HG02763 (cell line): ENCODE data around the gene KDM6A.
A peak's percentile ranks its signal among the peaks of the same experiment; 100 is the strongest.
"Not testable (repeated sequence)": the region's sequence is repeated elsewhere in the genome, so short reads cannot be mapped to it uniquely, and the experiment has no call there.

Experiments used
- ATAC-seq: cut with Tn5 transposase; IDR thresholded peaks from one replicate; pipeline ENCODE4 v1.9.1; 2021; ENCODE audit warnings: mild to moderate bottlenecking, moderate library complexity; ENCODE audit not compliant: unreplicated experiment

Gene KDM6A

GRCh38 chrX:44884944-44885343 is 12.0 kb downstream of the KDM6A start:
- ATAC-seq, result no peak

GRCh38 chrX:44889824-44890223 is 16.8 kb downstream of the KDM6A start:
- ATAC-seq, result no peak

GRCh38 chrX:44890247-44890646 is 17.3 kb downstream of the KDM6A start:
- no peak for ATAC-seq

- not testable (repeated sequence) for ATAC-seq
These were observed 17.7 kb downstream of the KDM6A start for GRCh38 chrX:44890687-44891086.

- no peak for ATAC-seq
These were observed 18.7 kb downstream of the KDM6A start for GRCh38 chrX:44891642-44892041.

- ATAC-seq, result no peak
These were observed 23.8 kb downstream of the KDM6A start for GRCh38 chrX:44896876-44897186.

GRCh38 chrX:44897539-44897938 is 24.6 kb downstream of the KDM6A start:
- no peak for ATAC-seq

GRCh38 chrX:44898411-44899221 is 25.6 kb downstream of the KDM6A start:
- ATAC-seq, result no peak

- ATAC-seq, result no peak
These were observed 27.0 kb downstream of the KDM6A start for GRCh38 chrX:44899946-44900345.

GRCh38 chrX:44903107-44903506 is 30.1 kb downstream of the KDM6A start:
- no peak for ATAC-seq

- no peak for ATAC-seq
These were observed 31.0 kb downstream of the KDM6A start for GRCh38 chrX:44903830-44904530.

GRCh38 chrX:44904542-44905115 is 31.6 kb downstream of the KDM6A start:
- ATAC-seq, result no peak

GRCh38 chrX:44906041-44906440 is 33.1 kb downstream of the KDM6A start:
- peak; percentile 43 for ATAC-seq

GRCh38 chrX:44906542-44906941 is 33.6 kb downstream of the KDM6A start:
- no peak for ATAC-seq

- no peak for ATAC-seq
These were observed 35.2 kb downstream of the KDM6A start for GRCh38 chrX:44908153-44908552.

- no peak for ATAC-seq
These were observed 35.8 kb downstream of the KDM6A start for GRCh38 chrX:44908827-44909226.

- not testable (repeated sequence) for ATAC-seq
These were observed 37.5 kb downstream of the KDM6A start for GRCh38 chrX:44910508-44910907.

GRCh38 chrX:44911074-44911600 is 38.1 kb downstream of the KDM6A start:
- ATAC-seq, result not testable (repeated sequence)

GRCh38 chrX:44913656-44914531 is 40.9 kb downstream of the KDM6A start:
- peak; percentile 40 for ATAC-seq

- peak; percentile 92 for ATAC-seq
These were observed 41.7 kb downstream of the KDM6A start for GRCh38 chrX:44914532-44915198.
